ENCODE data around the gene COX5A.

DNA sequence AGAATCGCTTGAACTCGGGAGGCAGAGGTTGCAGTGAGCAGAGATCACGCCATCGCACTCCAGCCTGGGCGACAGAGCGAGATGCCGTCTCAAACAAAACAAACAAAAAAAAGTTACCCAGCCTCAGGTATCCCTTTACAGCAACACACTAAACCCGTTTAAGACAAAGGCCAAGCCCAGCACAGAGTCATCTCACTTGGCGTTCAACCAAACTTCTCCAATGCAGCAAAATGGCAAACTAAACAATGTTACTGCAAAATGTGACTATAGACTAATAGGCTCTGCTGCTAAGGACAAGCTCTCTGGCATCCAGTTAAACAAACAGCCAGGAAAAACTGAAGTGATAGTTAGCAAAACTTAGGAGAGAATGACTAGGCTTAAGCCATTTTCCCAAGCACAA is 24.8 kb downstream of the COX5A start:
- TF ChIP-seq POLR2A (IDR thresholded peaks at IDR 0.05), result no peak
- TF ChIP-seq, protein P1, sequence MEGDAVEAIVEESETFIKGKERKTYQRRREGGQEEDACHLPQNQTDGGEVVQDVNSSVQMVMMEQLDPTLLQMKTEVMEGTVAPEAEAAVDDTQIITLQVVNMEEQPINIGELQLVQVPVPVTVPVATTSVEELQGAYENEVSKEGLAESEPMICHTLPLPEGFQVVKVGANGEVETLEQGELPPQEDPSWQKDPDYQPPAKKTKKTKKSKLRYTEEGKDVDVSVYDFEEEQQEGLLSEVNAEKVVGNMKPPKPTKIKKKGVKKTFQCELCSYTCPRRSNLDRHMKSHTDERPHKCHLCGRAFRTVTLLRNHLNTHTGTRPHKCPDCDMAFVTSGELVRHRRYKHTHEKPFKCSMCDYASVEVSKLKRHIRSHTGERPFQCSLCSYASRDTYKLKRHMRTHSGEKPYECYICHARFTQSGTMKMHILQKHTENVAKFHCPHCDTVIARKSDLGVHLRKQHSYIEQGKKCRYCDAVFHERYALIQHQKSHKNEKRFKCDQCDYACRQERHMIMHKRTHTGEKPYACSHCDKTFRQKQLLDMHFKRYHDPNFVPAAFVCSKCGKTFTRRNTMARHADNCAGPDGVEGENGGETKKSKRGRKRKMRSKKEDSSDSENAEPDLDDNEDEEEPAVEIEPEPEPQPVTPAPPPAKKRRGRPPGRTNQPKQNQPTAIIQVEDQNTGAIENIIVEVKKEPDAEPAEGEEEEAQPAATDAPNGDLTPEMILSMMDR (IDR thresholded peaks at IDR 0.05), result no peak
